Activated CD4-positive, alpha-beta T cell treated with anti-CD3 and anti-CD28 coated beads, Interleukin-10, Interleukin-2, amounts not matched to agents 100 ng/mL and 50 ng/mL, durations not matched to agents 16 hours and 8 hours (primary cell): Measurements from ENCODE around the gene STX1A.

Experiments
- DNase-seq: peaks from one replicate; pipeline ENCODE4 v3.0.0-alpha.2; 2020

STX1A gene

DNA sequence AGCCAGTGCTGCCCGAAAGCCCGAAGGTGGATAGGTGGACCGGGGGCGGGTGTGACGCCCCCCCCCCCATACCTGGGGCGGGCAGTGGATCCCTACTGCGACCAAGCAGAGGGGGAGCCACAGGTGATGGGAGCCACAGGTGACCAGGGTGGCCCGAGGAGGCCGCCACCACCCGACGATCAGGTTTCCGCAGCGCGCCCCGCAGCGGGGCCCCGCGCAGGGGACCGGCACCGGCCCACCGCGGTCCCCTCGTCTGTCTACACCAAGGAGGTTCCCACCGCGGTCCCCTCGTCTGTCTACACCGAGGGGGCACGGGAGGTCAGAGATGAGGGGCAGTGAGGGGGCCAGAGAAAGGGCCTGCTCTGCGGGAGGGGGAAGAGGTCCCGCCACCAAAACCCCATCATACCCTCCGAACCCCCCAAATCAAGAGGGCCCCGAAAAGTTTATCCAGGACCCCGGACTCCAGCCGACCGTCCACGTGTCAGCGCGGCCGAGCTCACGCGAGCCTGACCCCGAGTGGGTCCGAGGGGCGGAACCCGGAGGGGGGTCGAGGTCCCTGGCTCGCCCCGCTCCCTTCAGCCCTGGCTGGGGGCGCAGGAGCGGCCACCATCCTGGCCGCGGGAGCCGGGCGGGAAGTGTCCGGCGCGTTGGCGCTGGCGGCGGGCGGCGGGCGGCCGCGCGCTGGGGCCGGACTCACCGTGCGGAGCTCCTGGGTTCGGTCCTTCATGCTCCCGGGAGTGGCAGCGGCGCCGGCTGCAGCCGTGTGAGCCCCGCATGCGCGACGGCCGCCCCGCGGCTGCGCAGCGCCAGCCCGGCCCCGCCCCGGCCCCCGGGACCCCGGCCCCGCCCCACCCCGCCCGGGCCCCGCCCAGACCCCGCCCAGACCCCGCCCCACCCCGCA, at the start of gene STX1A:
Gene STX1A, minus strand, starts transcription at position 765 of the 901 bp plus-strand sequence. Its CDS starts 38 bp downstream, at position 727.
- DNase-seq, result peak; percentile 85

DNA sequence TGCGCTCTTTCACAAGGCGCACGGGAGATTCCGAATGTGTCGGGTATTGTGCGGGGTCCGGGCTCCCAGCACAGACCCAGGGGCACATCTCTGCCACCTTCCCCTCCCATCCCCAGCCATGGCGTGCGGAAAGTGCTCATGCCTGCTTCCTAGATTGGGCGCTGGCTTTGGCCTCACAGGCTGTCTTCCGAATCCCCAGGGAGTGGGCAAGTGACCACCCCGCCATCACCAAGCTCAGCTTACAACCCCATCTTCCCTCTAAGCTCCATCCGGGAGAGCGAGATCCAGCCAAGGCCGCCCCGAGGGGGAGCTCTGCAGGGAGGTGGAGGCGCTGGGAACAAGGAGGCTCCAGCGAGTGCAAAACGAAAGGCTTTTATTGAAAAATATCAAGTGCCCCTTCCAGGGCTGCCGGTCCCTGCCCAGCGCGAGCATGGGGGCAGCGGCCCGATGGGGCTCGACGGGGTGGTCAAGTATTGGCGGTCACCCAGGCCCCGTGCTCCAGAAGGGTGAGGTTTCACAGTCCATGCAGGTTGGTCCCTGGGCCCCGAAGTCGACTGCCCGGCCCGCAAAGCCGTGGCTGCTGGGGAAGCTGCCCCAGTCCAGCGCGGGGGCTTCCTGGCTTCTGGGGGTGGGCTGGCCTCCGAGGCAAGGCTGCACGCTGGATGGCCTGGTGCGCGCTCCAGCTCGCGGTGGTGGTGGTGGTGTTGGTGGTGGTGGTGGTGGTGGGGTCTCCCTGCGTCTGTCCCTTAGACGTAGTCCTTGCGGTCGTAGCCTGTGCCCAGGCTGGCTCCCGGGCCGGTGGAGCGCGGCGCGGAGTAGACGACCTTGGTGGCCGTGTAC, 49.4 kb upstream of the STX1A start:
- no peak for DNase-seq

DNA sequence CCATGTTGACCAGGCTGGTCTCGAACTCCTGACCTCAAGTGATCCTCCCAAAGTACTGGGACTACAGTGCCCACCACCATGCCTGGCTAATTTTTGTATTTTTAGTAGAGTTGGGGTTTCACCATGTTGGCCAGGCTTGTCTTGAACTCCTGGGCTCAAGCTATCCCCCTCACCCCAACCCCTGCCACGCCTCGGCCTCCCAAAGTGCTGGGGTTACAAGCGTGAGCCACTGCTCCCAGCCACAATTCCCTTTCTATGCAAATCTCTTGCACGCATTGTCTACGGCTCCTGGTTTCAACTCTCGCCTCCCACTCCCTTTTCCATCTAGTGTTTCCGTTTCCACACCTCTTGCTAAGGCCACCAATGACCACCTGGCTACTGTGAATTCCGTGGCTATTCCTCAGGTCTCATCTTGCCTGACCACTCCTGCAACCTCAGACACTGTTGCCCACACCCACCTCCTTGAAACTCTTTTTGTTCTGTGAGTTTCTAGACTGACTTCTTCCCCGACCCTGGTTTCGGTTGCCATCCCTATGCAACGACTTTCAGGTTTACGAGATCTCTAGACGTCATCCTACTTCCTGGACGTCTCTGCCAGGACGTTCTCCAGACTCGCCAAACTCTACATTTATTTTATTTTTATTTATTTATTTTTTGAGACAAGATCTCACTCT, 47.2 kb upstream of the STX1A start:
- no peak for DNase-seq

- no peak for DNase-seq
Observed at GRCh38 chr7:73762659-73762999, 43.2 kb upstream of the STX1A start.

GRCh38 chr7:73761854-73762658, 42.6 kb upstream of the STX1A start:
- no peak for DNase-seq

GRCh38 chr7:73758581-73759138, 39.2 kb upstream of the STX1A start:
- DNase-seq, result no peak

DNA sequence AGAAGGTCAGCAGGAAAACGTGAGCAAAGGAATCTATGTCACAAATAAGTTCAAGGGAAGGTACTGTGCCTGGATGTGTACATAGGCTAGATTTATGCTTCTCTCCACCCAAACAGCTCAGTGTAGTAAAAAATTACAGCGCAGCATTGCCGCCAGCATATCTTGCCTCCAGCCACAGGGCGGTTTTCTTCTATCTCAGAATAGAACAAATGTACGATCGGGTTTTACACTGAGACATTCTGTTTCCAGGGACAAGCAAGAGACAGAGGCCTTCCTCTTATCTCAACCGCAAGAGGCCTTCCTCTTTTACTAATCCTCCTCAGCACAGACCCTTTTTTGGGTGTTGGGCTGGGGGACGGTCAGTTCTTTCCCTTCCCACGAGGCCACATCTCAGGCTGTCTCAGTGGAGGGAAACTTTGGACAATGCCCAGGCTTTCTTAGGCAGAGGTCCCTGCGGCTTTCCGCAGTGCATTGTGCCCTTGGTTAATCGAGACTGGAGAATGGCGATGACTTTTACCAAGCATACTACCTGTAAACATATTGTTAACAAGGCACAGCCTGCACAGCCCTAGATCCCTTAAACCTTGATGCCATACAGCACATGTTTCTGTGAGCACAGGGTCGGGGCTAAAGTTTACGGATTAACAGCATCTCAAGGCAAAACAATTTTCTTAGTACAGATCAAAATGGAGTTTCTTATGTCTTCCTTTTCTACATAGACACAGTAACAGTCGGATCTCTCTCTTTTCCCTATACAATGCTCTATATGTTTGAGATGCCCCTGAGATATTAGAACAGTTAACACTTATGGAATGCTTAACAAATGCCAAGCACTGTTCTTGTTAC, 30.7 kb upstream of the STX1A start:
- DNase-seq, result no peak

DNA sequence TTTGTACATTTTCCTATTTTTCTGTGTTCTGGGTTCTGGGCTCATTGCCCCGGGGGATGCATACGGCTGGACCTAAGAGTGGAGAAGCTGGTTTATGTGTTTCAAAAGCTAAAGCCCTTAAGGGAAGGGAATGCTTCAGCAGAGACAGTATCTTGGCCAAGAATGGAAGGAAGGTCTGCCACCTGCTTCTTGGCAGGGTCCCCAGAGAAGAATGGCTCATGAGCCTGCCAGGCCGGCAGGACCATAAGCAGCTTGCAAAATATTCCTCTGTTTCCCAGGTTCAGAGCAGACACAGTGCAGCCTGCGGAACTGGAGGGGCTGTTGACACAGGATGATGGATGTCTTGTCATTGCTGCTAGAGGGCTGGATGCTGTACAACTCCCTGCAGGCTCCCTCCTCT, 26.9 kb upstream of the STX1A start:
- no peak for DNase-seq

DNA sequence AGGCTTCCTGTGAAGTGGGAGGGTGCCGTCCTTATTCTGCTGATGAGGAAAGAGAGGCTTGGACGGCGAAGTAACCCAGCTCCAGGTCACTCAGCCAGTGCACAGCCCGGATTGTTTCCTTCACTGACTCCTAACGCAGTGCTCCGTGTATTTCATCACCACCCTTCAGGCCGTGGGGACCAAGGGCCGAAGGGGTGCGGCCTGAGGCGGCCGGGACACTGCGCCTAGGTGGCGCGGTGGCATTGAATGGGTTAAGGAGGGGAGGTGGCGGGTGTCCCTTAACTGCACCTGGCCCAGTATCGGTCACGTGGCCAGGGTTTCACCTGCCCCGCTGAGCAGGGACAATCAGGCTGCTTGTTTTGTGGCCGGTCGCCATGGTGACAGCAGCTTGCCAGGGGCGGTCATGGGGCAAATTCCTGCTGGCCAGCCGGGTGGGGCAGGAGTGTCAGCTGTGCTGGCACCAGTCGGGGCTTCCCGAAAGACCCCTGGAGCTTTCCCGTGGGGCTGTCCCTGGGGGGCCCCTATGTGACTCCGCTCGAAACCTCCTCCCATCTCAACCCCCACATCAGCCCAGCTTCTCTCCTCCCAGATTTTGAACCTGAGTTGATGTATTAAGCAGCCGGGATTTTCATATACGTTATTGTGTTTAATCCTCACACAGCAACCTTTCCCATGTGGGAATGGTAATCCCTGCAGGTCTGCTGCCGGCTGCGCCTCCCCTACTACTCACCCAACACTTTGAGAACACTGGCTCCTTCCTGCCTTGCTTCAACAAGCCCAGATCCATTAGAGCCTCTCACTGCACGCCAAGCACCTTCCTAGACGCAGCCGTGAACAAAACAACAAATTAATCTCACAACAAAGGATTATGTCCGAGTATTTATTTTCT, 23.5 kb upstream of the STX1A start:
- DNase-seq, result no peak

DNA sequence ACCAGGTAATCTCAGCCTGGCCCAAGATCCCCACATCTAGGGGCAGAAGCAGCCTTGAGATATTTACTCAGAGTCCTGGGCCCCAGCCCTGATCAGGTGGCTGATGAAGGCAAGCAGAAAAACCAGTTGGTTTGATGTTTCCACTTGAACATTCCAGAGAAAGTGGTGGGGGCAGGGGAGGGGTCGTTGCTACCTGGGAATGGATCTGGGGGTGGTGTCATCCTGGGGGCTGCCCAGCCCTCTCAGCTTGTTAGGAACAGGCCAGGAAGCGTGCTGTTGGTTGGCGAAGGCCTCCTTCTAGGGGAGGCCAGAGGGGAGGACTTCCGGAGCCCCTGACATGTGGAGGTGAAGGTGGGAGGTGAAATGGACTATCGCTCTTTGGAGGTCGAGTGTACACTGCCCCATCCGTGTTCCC, 22.9 kb upstream of the STX1A start:
- DNase-seq, result no peak

- no peak for DNase-seq
Observed at GRCh38 chr7:73741600-73741999, 22.1 kb upstream of the STX1A start.

DNA sequence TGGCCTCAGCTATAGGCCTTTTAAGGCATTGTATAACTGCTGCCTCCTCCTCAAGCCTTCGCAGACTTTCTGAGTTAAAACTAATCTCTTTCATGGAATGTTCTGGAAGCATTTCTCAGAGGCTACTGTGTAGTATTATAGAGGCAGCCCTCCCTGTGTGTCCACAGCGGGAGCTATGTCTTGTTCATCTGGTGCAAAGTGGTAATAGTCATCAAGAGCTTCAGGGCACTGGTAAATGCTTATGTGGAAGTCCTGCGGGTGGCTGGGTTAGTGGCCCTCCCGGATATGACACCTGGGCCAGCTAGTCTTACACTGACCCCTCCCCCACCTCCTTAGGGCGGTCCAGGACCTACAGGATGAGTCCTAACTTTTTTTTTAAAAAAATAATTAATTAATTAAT, 21.3 kb upstream of the STX1A start:
- no peak for DNase-seq

GRCh38 chr7:73740212-73740611, 20.7 kb upstream of the STX1A start:
- no peak for DNase-seq

DNA sequence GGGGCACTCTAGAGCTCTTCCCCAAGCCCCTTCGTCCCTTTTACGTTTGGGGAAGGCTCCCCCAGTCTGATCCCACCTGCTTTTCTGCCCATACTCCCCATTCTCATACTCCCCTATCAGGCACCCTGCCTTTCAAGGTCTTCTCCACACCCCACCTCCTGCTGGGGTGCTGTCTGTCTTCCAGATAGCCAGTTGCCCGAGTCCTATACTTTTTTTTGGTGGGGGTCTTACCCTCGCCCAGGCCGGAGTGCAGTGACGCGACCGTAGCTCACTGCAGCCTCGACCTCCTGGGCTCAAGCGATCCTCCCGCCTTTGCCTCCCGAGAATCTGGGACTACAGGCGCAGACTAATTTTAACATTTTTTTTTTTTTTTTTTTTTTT, 19.9 kb upstream of the STX1A start:
- DNase-seq, result no peak

DNA sequence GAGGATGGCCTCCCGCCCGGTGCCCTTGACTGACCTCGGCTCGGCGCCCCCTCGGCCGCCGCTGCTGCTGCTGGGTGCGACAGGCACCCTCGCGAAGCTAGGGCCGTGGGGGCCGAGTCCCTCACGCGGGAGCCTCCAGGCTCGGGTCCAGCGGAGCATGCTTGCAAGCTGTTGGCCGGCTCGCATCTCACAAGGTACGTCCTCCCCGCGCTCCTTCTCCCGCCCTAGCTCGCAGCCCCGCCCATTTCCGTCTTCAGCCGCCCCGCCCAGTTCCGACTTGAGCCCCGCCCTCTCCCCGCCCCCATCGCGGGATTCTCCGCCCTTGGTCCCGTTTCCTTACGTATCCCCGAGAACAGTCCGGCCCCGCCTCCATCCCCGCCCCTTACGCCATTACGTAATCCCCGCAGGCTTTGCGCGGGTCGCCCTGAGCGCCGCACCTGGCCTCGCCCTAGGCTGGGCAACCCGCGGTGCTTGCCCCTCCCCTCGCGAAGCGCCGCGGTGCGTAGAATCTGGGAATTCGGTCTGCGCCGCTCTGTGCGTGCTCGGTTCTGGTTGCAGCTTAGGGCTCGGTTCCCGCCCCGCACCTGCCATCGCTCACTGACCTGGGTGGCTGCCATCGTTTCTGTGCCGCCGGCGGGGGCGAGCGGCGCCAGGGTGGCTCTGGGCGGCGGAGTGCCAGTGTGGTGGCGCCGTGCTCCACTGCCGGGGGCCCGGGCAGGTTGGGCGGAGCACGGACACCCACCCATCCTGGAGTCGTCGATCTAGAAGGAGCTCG, 19.3 kb upstream of the STX1A start, which contains the start of gene ABHD11:
Gene ABHD11, minus strand, starts transcription at position 191 of the 775 bp plus-strand sequence. Its CDS starts 32 bp downstream, at position 159.
- DNase-seq, result peak; percentile 98

DNA sequence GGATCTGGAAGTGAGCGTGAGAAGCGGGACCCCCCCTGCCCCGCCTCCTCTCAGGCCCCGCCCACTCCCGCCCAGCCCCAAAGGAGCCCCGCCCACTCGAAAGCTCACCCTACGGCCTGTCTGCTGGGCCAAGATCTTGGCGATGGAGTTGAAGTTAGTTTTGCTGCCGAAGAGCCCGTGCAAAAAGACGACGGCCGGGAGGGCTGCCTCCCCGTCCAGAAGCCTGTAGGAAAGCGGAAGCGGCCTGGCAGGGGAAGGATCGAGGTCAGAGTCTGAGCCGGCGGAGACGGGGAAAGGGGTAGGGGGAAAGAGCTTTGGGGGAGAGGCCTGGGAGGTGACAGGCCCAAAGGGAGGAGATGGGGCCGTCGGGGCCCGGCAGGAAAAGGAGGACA, 18.7 kb upstream of the STX1A start:
- peak; percentile 73 for DNase-seq

GRCh38 chr7:73737491-73738219, 18.2 kb upstream of the STX1A start:
- DNase-seq, result no peak

DNA sequence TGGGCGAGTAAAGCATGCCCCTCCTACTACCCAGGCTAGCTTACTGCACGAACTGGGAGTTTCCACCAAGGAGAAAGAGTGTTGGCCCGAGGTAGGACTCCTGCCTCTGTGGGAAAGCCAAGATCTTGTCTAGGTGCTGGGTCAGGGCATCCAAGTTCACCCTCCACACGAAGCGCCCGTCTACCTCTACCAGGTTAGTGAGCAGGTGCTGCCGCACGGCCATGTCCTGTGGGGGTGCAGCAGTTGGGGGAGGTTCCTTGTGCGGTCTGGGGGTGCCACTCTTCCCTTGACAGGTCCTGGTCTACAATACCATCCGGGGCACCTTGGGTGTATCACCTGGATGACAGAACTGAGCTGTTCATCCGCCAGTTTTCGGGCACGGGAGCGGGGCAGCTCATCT, 17.4 kb upstream of the STX1A start:
- no peak for DNase-seq

DNA sequence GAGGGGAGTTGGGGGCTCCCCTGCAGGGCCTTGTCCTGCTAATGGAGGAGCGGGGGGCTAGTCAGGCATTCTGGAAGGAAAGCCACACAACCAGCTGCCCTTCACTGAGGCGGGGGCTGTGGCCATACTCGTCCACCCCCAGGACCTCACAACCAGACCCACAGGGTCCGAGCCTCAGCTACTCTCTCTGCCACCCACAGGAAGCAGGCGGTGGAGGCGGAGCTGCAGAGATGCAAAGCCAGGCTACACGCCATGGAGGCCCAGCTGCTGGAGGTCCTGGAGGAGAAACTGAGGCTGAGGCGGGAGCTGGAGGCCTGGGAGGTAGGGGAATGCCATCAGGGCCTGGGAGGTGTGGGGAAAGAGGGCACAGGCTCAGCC, 16.0 kb upstream of the STX1A start:
- DNase-seq, result no peak
